GM19397 (cell line): Measurements from ENCODE around the gene ANKRD33B.
"Not testable (repeated sequence)": the region's sequence is repeated elsewhere in the genome, so short reads cannot be mapped to it uniquely, and the experiment has no call there.

Experiments used
- ATAC-seq: cut with Tn5 transposase; IDR thresholded peaks from one replicate; pipeline ENCODE4 v1.9.1; 2021; ENCODE audit warnings: mild to moderate bottlenecking, moderate library complexity; ENCODE audit not compliant: unreplicated experiment

ANKRD33B gene

DNA sequence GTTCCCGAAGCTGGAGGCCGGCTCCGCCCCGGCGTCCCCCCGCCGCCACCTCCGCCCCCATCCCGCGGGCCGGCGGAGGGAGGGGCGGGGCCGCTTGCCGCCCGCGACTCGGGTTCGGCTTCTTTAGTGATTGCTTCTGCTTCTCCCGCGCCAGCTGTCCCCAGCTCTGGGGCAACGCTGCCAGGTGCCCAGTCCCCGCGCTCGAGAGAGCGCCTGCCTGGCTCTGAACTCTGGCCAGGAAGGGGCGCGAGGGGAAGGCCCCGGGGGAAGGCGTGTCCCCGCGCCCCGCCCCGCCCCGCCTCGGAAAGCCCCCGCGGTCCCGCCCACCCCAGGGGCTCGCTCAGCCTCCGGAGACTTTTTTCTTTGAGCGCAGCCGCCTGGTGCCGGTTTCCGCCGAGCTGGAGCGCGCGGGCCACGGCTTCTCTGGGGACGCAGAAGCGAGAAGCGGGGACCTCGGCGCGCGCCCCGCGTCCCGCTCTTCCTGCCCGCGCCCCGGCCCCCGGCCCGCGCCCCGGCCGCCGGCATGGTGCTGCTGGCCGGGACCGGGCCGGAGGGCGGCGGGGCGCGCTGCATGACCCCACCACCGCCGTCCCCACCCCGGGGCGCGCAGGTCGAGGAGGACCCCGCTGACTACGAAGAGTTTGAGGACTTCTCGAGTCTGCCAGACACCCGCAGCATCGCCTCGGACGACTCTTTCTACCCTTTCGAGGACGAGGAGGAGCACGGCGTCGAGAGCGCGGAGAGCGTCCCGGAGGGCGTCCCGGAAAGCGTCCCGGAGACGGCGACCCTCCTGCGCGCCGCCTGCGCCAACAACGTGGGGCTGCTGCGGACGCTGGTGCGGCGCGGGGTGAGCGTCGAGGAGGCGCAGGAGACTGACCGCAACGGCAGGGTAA lies at the start of gene ANKRD33B:
ANKRD33B (plus strand) TSS at position 126 of the 893 bp plus-strand sequence; CDS start at position 524, 398 bp downstream.
- peak; percentile 65 for ATAC-seq

DNA sequence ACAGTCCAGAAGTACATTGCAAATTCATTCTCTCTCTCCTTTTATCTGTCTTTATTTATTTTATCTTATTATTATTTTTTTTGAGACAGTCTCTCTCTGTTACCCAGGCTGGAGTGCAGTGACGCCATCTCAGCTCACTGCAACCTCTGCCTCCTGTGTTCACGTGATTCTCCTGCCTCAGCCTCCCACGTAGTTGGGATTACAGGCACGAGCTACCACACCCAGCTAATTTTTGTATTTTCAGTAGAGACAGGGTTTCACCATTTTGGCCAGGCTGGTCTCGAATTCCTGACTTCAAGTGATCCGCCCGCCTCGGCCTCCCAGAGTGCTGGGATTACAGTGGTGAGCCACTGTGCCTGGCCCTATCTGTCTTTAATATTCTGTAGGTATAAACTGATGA lies 49.3 kb upstream of the ANKRD33B start:
- not testable (repeated sequence) for ATAC-seq

DNA sequence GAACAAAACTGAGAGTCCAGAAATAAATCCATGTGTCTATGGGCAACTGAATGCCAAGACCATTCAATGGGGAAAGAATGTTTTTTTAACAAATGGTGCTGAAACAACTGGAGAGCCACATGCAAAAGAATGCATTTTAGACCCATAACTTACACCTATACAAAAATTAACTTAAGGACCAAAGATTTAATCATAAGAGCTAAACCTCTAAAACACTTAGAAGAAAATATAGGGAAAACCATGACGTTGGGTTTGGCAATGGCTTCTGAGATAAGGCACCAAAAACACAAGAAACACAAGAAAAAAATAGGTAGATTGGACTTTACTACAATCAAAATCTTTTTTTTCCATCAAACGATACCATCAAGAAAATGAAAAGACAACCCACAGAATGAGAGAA lies 48.4 kb upstream of the ANKRD33B start:
- ATAC-seq: no peak

DNA sequence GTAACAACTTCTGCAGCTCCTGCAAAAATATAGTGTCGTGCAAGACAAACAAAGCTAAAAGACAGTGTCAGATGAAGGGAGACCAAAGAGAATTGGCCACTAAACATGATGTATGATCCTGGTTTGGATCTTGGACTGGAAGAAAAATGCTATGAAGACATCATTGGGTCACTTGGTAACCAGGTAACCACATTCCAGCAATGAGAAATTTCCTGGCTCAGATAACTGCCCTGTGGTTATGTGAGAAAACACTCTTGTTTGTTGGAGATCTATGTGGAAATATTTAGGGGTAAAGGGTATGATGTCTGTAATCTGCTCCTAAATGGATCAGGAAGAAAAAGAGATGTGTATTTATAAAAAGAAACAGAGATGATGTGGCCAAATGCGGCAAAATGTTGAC lies 45.5 kb upstream of the ANKRD33B start:
- no peak for ATAC-seq

DNA sequence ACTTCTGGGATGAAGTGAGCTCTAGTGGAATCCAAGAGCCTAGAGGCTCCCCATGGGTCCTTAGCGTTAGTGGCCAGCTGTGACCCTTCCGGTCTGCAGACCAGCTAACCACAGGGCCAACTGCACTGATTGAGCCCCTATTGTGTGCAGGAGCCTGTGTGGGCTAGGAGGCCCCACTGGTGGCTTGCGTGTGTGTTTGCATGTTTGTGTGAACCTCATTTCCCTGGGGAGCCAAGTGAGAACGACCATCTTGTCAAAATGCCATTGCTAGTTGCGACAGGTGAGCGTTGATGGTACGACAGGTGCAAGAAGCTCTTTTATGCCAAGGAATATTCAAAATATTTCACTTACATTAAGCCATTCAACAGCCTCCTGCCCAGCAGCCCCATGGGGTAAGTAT lies 44.1 kb upstream of the ANKRD33B start:
- no peak for ATAC-seq

DNA sequence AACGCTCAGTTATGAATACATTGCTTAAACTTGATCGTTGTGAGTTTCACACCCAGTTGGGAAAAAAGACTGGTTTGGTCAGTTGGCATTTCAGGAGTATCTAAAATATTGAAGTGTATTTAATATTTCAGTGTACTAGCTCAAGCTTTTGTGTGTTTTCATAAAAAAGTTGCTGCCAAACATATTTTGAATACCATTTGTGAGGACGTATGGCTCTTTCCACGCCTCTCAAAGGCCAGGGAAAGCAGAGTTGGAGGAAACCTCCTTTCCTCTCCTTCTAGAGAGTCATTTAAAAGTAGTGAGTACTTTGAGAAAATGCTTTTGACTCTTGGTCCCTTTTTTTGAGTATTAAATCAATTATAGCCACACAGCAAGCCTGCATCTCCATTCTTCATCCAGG lies 43.2 kb upstream of the ANKRD33B start:
- ATAC-seq: no peak

DNA sequence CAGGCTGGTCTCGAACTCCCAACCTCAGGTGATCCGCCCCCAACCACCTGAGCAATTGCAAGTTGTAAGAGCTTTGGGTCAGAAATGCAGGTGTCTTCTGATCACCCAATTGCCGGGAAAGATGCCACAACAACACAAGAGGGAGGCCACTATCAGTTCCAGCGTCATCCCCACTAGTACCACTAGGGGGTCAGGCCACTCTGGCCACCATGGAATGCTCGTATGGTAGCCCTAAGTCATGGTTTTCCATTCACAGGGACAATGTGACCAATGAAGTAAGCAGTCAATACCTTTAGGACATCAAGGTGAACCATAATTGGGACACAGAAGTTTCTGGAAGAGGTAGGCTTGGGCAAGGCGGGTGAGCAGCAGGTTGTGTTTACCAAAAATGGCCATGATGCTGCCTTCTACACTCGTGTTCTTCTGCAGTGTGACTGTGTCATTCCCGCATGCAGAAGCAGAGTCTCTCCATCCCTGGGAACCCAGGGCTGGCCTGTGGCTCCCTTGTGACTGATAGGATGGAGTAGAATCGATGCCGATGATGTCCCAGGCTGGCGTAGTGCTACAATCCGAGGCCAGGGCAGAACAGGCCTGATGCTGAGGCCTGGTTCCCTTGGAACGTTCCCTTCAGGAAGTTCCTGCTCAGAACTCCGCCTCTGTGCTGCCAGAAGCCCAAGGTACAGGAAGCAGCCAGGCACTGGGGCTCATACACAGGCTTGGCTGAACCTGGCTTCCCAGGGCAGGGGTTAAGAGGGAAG lies 42.2 kb upstream of the ANKRD33B start:
- no peak for ATAC-seq

DNA sequence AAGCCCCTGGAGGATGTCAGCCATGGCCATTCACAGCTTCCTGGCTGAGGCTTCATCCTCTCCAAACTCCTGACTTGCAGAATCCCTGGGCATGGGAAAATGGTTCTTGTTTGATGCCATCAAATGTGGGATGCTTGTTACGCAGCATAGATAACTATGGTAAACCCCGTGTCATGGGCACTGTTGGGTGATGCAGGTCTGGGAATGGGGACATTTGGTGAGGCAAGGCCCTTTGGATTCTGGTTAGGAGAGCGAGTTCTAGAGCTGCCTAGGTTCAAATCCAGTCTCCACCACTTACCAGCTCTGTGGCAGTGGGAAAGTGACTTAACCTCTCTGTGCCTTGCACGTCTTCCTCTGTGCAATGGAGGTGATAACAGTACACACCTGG lies 41.7 kb upstream of the ANKRD33B start:
- ATAC-seq: no peak

DNA sequence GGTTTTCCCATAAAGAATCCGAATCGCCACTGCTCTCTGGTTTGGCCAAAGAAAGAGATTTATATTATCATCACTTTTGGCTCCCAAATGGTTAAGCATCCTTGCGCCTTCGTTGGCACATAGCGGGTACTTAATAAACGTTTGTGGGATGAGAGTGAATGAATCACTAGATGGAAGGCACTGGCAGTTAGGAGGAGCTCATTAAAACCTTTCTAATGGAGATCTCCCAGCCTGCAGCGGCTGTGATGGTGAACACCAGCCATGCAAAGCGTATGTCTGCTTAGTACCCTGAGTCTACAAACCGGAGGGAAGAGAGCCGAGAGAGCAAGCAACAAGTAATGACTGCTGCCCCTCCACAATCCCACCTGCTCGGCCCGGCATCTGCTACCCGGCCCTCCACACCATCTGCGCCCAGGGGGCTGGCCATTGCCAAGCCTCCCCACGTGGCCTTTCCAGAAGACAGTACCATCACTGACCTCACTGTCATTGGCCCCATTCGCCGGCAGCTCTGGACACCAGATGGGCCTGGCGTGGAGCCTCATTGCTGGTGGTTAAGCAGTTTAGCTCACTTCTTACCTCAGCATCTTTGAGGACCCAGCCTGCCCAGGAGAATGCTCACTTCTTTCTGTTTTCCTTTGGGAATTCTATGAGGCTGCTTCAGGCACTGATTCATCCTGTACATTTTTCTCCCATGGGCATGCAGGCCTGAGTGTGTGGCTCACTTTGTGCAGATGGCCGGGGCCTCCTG lies 39.3 kb upstream of the ANKRD33B start:
- ATAC-seq: no peak

DNA sequence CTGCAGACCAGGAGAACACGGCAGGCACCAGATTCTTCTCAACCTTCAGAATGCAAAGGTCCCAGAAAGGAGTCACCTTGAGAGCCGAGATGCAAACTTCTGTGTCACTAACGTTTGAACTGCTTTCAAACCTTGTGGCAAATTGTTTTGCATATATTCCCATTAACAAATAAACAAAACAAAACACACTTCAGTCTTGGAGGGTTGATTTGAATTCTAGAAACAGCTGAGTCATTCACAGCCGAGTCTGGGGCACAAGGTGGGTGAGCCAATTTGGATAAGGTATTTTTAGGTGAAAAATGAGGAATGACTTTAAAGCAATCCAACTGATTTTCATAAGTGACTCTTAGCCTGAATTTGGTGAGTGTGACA lies 38.8 kb upstream of the ANKRD33B start:
- no peak for ATAC-seq

DNA sequence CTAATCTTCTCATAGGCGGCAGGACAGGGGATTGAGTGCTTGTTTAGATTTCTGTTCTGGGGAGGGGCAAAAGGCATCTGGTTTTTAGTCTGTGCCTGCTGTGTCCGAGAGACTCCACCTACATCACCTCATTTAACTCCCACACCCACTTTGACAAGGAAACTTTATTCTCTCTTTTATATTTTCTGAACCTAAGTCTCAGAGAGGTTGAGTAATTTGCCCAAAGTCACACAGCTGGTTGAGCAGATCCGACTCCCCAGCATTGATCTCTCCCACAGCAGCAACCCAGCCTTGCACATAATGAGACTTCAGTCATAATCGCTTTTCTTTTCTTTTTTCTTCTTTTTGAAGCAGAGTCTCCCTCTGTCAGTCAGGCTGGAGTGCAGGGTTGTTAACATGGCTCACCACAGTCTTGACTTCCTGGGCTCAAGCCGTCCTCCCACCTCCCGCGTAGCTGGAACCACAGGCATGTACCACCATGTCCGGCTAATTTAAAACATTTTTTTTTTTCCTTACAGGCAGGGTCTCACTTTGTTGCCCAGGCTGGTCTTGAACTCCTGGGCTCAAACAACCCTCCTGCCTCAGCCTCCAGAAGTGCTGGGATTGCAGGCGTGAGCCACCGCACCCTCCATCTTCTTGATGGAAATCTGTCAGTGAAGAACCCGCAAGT lies 36.5 kb upstream of the ANKRD33B start:
- ATAC-seq: no peak

DNA sequence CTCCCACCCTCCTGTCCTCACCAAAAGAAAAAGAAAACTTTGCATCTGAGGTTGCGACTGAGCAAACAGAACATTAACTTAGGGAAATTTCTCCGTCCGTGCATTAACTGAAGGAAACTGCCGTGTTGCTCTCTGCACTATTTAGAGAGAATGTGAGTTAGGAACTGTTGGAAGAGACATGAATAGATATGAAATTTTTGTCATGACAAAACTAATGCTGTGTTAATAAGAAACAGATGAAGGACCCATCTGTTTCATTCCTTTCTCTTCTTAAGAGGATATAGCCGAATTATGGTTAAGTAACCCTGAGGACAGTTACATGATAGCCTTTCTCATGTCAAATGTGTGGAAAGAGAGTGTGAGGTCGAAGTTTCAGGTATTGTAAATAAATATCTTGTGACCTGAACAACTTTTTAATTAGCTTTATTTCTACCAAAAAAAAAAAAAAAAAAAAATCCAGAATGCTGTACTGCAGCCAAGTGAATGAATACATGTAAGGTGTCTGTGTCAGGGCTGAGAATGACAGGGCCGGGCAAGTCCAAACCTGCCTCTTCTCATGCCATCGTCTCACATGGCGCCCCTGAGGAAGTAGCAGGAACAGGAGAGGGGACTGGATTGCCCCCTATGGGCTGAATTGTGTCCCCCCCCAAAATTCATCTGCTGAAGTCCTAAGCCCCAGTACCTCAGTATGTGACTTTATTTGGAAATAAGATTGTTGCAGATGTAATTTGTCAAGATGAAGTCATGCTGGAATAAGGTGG lies 35.6 kb upstream of the ANKRD33B start:
- no peak for ATAC-seq

DNA sequence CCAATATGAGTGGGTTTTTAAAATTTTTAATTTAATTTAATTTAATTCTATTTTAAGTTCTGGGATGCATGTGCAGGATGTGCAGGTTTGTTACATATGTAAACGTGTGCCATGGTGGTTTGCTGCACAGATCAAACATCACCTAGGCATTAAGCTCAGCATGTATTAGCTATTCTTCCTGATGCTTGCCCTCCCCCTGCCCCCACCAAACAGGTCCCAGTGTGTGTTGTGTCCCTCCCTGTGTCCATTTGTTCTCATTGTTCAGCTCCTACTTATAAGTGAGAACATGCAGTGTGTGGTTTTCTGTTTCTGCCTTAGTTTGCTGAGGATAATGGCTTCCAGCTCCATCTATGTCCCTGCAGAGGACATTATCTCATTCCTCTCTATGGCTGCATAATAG lies 35.0 kb upstream of the ANKRD33B start:
- no peak for ATAC-seq

DNA sequence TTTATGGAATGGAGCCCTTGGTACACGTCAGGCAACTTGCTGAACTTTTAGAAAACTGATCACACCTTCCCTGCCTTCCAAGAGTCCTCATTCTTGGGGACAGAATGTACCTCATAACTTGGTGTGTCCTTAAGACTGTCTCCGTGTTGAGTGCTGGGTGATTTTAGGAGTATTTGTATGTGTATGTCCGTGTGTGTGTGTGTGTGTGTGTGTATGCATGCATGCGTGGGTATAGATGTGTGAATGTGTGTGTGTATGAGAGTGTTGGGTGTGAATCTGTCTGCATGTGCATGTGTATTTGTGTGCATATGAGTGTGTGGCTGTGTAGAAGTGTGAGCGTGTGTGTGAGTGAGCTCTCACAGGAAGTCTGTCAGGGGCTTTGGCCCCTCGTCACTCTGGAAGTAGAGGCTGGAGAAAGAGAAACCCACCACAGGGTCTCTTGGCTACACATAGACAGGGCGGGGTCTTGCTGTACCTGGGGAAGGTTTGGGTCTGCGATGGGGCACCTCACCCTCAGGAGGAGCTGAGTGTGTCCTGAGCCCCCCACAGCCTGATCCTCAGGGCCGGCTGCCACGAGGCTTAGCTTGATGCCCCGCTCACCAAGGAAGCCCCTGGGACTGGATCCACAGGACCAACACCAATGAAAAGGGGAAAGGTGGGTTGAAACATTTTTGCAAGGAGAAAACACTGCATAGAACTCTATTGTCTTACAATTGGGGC lies 33.1 kb upstream of the ANKRD33B start:
- ATAC-seq: no peak

DNA sequence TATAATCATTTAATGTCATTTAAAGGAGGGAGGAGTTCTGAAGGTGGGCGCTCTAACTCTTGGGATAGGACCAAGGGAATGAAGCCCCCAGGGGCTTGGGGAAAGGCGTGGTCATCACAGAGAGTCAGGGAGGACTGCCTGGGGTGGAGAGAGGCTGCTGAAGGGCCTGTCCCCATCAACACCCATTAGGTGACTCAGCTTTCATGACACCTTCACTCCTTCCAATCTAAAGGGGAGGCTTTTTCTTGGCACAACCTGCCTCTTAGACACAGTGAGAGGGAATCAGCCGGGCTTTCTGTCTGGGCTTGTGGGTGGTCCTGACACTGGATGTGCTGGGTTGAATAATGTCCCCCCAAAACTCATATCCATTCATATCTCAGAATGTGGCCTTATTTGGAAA lies 31.4 kb upstream of the ANKRD33B start:
- ATAC-seq: no peak

DNA sequence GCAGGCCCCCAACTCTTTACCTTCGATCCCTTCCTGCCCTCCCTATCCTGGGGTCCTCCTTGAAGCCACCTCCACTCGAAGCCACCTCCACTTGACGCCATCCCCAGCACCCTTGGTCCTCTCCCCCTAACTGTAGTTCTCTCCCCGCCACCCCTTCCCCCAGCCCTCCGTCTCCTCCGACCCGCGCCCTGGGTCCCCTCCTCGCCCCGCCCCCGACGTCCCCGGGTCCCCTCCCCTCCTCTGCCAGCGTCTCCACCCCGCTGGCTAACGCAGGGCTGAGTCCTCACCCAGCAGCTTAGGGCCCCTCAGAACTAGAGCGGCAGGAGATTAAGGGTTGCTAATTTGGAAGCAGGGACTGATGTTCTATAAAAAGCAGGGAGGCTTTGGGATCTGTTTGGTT lies 30.6 kb upstream of the ANKRD33B start:
- ATAC-seq: no peak

DNA sequence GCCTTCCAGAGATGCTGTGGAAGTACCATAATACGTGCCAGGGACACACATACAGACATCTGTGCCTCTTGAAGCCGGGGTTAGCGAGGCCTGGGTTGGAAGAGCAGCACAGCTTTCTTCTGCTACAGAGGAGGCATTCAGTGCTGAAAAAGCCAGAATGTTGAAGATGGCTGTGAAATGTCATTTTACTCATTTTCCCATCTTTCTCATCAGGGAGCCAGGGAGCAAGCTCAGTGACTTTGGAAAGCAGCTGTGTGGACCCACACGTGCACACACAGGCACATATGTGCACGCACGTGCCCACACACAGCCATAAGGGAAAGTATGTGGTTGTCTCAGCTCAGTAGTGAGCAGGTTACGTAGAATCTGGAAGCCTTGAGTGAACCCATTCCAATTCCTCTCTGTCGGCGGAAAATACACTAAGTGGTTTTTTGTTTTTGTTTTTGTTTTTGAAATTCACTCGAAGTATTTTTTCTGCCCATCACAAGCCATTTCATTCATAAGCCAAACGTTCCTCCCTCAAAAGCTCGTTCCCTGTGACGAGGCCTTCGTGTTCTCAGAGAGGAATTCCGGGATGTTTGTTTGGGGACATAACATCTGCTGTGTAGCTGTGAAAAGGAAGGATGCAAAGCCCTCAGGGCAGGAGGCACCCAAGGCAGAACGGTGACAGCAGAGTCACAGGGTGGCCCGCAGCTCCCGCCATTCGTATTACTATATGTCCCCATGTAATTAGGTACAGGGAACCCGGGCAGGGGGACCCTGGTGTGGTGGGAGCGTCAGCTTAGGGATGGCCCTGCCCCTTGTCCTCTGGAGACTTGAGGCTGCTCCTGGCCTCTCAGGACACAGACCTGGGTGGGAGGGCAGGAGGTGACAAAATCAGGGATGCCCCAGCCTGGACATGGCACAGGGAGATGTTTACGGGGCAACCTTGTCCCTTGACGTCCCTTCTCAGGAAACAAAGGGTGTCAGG lies 29.0 kb upstream of the ANKRD33B start:
- no peak for ATAC-seq

DNA sequence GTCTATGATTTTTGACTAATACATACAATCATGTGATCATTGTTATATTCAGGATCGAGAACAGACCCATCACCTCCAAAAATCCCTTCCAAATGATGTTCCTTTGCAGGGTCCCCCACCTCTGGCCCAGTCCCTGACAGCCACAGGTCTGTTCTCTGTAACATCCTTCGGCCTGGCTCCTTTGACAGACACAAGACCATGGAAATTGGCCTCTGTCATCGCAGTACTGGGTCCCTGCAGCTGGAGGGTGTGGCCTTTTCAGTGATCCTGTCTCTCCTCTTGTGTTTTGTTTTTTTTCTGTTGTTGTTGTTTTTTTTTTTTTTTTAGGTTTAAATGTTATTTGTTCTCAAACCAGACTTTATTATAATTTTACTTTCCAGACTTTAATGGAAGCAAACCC lies 27.4 kb upstream of the ANKRD33B start:
- ATAC-seq: no peak
